GM18861 (cell line): ENCODE data around the gene DDX19B.
"Not testable (repeated sequence)": the region's sequence is repeated elsewhere in the genome, so short reads cannot be mapped to it uniquely, and the experiment has no call there.

Experiments used
- ATAC-seq: cut with Tn5 transposase; IDR thresholded peaks from one replicate; pipeline ENCODE4 v1.9.1; 2021; ENCODE audit not compliant: unreplicated experiment

DDX19B gene

DNA sequence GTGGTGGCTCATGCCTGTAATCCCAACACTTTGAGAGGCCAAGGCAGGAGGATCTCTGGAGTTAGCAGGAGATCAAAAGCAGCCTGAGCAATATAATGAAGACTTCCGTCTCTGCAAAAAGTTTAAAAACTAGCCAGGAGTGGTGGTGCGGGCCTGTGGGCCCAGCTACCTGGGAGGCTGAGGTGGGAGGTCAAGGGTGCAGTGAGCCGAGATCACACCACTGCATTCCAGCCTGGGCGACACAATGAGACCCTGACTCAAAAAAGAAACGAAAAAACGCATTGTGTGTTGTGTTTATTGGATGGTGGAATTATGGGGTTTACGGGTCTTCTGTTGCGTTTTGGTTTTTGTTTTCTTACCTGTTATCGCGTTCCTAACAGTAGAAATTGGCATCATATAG is 46.9 kb downstream of the DDX19B start:
- ATAC-seq, result no peak

DNA sequence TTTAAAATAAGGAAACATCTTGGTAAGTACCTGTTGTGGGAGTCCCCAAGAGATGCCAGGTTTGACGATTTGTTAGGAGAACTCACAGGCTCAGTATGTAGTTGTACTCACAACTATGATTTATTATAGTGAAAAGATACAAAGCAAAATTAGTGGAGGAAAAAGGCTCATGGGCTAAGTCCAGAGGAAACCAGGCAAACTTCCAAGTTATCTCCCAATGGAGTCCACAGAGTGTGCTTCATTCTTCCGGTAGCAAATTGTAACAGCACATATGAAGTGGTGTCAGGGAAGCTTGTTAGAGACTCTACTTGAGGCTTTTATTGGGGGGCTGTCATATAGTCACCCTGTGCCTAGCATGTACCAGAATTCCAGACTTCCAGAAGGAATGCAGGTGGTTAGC is 50.0 kb downstream of the DDX19B start:
- ATAC-seq, result no peak

DNA sequence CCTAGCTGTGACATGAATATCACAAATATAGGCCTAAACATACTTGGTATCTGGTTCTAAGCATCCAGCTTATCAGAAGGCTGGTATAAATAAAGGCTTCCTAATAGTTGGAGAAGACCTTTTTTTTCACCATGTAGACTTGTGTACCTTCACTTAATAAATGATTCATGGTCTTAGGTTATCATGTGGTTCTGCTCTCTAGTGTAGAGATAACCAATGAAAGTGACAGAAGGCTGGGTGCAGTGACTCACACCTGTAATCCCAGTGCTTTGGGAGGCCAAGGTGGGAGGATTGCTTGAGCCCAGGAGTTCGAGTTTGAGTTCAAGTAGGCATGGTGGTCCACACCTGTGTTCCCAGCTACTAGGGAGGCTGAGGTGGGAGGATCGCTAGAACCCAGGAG is 50.8 kb downstream of the DDX19B start:
- ATAC-seq, result no peak

DNA sequence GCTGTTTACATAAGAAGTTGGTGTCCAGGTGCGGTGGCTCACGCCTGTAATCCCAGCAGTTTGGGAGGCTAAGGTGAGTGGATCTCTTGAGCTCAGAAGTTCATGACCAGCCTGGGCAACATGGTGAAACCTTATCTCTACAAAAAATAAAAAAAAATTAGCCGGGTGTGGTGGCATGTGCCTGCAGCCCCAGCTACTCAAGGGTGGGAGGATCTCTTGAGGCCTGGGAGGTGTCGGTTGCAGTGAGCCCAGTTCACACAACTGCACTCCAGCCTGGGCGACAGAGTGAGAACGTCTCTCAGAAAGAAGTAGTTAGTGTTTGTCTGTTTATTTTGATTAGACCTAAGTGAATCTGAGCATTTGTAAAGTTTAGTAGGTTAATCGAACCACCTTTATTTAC is 60.6 kb downstream of the DDX19B start:
- no peak for ATAC-seq

DNA sequence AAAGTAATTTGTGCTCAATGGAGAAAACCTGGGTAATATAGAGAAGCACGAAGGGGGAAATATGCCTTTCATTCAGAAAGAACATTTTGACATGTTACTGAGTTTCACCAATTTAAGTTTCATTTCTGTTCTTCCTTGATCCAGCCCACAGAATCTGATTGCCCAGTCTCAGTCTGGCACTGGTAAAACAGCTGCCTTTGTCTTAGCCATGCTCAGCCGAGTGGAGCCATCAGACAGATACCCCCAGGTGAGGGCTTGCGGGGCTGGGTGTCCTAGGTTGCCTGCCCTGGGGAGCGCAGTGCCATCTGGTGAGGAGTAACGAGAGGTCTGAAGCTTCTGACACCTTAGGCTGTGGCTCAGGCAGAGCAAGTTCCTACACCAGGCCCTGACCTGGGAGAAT is 65.4 kb downstream of the DDX19B start:
- ATAC-seq, result no peak

DNA sequence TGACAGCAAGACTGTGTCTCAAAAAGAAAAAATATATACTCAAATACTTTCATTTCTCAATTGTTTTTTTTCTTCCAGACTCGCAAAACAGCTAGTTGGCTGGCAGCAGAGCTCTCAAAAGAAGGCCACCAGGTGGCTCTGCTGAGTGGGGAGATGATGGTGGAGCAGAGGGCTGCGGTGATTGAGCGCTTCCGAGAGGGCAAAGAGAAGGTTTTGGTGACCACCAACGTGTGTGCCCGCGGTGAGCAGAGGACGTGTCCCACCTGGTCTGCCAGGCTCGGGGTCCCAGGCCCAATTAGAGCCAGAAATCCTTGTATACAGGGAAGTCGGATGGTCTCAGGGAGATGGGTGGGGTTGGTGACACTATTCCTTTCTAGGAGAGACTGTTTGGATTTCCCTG is 71.2 kb downstream of the DDX19B start:
- not testable (repeated sequence) for ATAC-seq

DNA sequence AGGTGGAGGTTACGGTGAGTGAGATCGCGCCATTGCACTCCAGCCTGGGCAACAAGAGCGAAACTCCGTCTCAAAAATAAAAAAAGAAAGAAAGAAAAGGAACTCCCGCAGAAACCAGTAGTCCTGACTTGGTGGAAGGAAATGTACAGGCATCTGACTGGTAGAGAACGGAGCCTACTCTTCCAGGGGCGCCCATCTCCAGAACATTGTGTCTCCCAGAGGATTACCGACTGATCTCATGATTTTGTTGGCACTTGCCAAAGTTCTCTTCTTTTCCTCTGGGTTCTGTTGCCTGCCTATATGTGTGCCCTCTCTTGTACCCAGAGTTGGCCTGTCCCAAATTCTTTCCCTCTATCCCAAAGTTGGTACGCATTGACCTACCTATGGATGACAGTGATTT is 71.9 kb downstream of the DDX19B start:
- ATAC-seq, result no peak

DNA sequence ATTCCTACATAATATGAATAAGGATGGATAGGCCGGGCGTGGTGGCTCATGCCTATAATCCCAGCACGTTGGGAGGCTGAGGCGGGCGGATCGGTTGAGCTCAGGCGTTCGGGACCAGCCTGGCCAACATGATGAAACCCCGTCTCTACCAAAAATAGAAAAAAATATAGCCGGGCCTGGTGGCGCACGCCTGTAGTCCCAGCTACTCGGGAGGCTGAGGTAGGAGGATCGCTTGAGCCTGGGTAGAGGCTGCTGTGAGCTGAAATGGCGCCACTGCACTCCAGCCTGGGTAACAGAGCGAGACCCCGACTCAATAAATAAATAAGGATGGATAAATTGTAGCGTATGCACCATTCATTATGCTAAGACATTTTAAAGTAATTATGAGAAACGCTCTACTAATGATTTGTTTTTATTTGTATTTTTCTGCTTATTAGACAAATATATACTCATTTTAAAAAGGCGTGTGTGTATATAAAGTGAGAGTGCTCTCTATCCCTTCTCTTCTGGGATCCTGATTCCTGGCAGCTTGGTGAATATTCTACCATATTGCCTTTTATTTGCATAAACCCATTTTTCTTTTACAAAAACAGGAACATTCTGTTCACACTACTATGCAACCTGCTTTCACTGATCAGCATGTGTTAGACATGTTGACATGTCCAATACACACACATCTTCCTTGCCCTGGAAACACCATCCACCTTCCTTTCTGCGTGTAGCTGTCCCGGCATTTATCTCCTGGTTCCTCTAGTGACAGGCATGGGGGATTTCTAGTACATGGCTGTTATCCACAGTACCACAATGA is 74.1 kb downstream of the DDX19B start:
- ATAC-seq, result no peak

DNA sequence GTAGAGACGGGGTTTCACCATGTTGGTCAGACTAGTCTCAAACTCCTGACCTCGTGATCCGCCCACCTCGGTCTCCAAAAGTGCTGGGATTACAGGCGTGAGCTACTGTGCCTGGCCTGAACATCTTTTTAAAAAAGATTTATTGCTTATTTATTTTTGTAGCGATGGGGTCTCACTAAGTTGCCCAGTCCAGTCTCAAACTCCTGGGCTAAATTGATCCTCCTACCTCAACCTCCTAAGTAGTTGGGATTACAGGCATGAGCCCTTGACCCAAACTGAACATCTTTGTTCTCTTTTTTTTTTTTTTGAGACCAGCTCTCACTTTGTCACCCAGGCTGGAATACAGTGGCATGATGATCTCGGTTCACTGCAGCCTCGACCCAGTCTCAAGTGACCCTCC is 75.2 kb downstream of the DDX19B start:
- no peak for ATAC-seq

DNA sequence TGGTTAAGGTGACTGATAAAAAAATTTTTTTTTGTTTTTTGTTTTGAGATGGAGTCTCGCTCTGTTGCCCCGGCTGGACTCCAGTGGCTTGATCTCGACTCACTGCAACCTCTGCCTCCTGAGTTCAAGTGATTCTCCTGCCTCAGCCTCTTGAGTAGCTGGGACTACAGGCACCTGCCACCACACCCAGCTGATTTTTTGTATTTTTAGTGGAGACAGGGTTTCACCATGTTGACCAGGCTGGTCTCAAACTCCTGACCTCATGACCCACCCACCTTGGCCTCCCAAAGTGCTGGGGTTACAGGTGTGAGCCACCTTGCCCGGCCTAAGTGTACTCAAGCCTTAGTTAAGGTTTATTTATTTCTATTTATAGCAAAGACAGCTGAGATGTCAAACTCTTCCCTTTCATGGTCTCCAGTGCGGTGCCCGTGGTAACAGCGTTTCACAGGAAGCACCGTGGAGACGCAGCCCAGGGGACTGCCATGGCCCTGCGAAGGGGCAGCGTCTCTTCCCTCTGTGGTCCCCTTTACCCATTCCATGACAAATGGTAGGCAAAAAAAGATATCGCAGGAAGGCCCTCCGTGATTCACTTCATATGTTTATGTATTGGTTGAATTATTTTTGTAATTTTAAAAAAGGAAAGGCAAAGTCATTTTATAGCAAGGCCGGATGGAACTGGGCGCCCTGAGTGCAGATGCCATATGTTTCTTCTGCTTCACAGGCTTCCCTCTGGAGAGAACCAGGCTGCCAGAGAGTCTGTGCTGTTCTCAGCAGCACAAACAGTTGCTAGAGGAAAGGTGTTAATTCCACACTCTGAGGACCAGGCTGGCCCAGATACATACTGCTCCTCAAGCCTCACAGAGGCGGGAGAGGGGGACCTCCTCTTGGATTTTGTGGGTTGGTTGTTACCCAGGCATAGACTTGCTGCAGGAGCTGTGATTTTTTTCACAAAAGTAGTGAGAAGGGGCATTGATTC is 76.9 kb downstream of the DDX19B start:
- ATAC-seq, result no peak

DNA sequence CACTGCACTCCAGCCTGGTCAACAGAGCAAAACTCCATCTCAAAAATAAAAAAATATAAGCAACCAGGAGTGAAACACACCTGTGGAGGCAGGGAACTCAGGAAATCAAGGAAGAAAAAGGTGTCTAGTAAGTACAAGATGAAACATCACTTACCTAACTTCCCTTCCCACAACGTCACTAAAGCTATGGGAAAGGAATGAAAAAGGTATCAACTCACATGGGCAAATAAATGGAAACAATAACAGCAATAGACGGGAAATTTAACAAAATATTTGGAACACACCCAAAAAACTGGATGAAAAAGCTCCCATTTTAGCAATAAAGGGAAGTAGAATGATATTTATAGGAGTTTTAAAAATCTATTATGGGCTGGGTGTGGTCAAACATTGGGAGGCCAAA is 78.8 kb downstream of the DDX19B start:
- no peak for ATAC-seq

DNA sequence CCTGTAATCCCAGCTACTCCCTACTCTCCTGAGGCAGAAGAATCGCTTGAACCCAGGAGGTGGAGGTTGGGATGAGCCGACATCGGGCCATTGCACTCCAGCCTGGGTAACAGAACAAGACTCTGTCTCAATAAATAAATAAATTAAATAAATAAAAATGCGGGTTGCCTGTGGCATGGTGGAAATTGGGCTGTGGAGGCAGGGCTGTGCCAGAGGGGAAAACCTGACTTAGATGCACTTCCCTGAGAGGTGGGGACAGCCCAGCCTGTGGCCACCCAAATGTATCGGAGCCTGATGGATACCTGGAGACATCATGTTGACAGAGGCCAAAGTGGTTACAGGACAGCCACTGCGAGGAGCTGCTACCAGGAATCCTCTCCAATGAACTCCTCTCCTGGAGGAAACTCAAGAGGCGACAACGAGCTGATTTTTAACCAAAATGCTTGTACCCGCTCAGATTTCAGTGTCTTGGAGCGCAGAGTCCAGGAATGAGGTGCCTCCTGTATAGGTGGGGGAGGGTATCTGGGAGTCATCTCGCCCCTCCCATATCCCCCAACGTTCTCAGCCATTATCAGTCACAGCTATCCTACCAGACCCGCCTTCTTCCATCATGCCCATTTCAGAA is 80.0 kb downstream of the DDX19B start:
- ATAC-seq, result no peak

DNA sequence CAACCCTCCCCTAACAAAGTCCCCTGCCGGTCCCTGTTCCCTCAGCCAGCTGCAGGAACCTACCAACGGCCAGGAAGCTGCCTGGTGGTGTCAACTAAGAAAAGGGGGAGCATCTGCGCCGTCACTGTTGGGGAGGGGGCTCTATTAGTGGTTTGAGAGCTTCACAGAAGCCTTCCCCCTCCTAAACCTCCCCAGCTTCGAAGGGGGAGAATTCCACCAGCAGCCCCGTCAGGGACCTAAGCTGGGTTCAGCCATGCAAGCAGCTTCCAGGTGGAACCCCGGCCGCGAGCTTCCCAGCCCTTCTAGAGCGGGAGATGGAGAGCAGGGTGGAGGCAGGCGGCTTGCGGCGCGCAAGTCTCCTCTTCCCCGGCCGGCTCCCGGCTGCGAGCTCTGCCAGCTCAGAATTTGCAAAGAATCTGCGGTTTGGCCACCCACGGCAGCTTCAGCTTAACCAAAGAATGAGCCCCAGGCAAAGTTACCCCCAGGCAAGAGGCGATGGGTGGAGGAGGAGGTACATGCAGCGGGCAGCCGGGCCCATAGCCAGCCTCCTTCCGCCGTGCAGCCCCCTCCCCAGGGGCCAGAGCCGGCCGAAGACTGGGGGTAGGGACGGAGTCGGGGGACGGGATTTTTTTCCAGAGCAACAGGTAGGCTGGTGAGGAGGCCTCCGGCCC is 81.4 kb downstream of the DDX19B start:
- peak; percentile 8 for ATAC-seq

DNA sequence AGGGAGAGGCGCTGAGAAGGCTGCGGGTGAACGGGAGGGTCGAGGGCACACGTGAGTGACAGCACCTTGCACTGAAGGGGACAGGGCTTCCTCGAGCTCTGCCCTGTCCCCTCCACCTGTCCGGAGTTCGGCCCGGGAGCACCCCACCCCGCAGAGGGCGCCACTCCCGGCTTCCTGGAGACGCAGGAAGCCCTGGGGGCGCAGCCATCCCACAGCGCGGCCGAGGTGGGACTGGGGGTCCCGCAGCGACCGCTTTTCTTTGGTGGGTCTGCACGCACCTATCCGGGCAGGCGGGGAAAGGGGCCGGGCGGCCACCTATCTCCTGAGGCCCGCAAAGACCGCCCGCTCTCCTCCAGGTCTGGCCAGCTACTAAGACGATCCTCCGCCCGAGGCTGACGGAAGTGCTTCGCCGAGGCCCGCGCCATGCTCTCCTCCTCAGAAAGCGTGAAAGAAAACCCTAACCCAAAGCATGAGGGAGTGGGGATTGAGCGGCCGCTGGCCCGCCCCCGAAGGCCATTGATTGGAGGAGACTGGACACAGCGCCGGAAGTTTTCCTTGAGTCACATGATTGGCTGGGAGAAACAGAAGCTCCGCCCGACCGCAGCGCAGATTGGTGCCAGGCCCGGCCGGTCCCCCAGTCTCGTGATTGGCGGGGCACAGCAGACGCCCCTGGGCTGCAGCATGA is 82.1 kb downstream of the DDX19B start:
- ATAC-seq, result peak; percentile 85

DNA sequence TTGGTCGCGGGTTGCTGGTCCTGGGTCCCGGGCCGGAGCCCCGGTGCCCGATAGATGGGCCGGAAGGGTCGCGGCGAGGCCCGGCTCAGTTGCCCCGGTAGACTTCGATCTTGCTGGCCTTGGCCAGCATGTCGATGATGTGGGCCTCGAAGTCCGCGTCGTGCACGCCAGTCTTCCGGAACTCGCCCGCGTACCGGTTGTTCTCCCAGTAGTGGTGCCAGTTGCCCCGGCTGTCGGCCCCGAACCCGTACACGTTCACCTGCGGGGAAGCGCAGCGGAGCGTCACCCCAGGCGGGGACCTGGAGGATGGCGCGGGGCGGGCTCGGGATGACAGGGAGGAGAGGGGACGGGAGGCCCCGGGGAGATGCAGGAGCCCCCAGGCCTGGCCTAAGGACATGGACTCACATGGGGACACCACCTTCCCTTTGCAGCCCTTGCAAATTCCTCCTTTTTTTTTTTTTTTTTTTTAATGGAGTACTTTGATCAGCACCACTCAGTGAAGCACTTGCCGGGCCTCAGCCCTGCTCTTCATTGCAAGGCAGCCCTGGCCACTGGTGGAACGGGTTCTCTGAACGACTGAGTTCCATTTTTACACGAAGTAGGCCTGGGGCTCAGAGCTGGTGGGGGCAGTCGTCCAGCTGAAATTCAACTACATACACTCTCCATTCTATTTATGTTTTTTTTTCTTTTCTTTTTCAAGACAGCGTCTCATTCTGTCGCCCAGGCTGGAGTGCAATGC is 82.8 kb downstream of the DDX19B start:
- no peak for ATAC-seq

DNA sequence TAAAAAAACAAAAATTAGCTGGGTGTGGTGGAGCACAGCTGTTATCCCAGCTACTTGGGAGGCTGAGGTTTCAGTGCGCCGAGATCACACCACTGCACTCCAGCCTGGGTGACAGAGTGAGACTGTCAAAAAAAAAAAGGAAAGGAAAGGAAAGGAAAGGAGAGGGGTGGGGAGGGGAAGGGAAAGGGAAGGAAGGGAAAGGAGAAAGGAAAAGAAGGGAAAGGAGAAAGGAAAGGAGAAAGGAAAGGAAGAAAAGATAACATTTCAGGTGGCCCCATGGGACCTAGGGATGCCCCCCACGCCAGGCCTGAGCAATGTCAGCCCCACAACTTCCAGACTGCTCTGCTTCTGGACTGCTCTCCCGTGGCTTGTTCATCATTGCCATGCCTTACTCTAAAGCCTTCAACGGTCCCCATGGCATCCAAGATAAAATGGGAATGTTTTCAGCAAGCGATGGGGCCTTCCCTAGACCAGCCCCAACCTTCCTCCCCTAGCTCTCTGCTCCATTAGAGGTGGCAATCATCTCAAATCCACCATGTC is 84.5 kb downstream of the DDX19B start:
- ATAC-seq, result no peak
